ENCODE measurements around the gene ACAT1. TPM values are rescaled to one million over a fixed set of nuclear protein-coding genes. Genes with fewer than 3 reads are reported as not detected.
A peak's percentile ranks its signal among the peaks of the same experiment; 100 is the strongest.

Gene ACAT1
- total RNA-seq, 2 donors from 2014 or later: 51.5 to 130 TPM

DNA sequence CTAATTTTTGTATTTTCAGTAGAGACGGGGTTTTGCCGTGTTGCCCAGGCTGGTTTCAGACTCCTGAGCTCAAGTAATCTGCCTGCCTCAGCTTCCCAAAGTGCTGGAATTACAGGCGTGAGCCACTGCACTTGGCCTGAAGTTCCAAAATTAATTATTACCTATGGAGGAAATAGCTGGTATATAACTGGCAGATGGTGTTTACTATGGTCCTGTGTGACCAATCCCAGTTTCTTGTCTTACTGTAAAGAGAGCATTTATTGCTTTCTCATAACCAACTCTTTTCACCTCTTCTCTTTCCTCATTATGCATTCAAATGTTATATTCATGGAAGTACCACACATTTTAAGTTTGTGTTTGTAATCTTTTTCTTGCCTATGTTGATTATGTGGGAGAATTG, 24.2 kb upstream of the ACAT1 start:
- intact Hi-C loops (cut with DNase I): no loop called here
- Histone ChIP-seq H3K4me3 (no peak overlapping the region), H3K9me3 (no peaks in the 10 kb centered on the region), H3K4me1 (peaks cover 2% of the 10 kb centered on the region), H3K36me3 (no peaks in the 10 kb centered on the region), H3K27me3 (no peaks in the 10 kb centered on the region), H3K27ac (no peak overlapping the region), H3K9ac (ENCODE audit: low read depth in 2 of 2, low read length in 2 of 2) (no peak overlapping the region)
- DNase-seq: no peak
- TF ChIP-seq, protein P1, sequence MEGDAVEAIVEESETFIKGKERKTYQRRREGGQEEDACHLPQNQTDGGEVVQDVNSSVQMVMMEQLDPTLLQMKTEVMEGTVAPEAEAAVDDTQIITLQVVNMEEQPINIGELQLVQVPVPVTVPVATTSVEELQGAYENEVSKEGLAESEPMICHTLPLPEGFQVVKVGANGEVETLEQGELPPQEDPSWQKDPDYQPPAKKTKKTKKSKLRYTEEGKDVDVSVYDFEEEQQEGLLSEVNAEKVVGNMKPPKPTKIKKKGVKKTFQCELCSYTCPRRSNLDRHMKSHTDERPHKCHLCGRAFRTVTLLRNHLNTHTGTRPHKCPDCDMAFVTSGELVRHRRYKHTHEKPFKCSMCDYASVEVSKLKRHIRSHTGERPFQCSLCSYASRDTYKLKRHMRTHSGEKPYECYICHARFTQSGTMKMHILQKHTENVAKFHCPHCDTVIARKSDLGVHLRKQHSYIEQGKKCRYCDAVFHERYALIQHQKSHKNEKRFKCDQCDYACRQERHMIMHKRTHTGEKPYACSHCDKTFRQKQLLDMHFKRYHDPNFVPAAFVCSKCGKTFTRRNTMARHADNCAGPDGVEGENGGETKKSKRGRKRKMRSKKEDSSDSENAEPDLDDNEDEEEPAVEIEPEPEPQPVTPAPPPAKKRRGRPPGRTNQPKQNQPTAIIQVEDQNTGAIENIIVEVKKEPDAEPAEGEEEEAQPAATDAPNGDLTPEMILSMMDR (IDR thresholded peaks at IDR 0.05): no peak

DNA sequence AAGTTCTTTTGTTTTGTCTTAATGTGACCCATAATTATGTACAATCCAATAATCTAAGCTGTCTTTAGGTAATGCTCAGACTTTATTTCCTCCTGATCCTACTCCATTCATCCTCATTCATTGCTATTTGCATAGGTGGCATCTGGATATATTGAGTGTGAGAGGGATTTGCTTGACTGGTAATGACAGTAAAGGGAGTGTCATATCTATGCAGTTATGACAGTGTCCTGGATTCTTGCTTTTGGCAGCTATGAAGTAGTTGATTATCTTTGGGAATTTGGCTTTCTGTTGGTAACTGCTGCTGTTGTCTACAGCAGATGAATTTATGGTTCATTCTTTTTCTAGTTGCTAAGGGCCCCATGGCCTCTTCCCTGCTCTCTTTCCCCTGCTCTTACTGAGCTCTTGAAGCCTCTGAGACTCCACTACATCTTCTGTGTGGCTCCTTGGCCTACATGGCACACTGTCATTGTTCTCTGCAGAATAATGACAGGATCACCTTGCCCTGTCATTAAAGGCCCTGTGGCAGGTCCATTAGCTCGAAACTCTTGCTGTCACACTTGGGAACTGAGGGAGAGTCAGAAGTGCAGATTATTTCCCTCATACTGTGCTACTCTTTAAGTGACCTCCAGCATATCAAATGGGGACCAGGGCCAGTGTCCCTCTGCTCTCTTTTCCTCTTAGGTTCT, 20.1 kb upstream of the ACAT1 start:
- no peaks in the 10 kb centered on the region for H3K4me1 ChIP-seq
- no peaks in the 10 kb centered on the region for H3K36me3 ChIP-seq
- TF ChIP-seq, protein P1 (IDR thresholded peaks at IDR 0.05): no peak
- H3K9ac ChIP-seq (ENCODE audit: low read depth in 2 of 2, low read length in 2 of 2): no peak overlapping the region
- H3K27ac ChIP-seq: no peak overlapping the region
- intact Hi-C loops (cut with DNase I): no loop called here
- H3K4me3 ChIP-seq: no peak overlapping the region
- no peak for DNase-seq
- no peaks in the 10 kb centered on the region for H3K27me3 ChIP-seq
- no peaks in the 10 kb centered on the region for H3K9me3 ChIP-seq

DNA sequence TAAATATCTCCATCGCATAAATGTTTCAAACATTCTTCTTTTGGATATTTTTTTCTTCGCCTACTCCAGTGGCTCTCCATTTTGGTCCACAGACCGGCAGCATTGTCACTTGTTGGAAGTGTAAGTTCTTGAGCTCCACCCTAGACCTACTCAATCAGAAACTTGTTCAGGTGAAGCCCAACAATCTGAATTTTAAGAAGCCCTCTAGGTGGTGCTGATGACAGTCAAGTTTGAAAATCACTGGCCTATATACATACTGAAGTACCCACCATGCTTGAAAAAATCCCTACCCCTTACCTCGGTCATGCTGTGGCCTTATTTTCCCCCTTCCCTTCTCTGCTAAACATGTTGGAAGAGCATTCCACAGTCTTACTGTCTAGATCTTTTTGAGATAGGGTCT, 10.2 kb upstream of the ACAT1 start:
- H3K9me3 ChIP-seq: no peaks in the 10 kb centered on the region
- intact Hi-C loops (cut with DNase I): loop anchor here (10.0 kb wide), 1 partner anchor 544 kb away; no protein-coding TSS in a partner anchor
- no peaks in the 10 kb centered on the region for H3K4me1 ChIP-seq
- no peaks in the 10 kb centered on the region for H3K27me3 ChIP-seq
- TF ChIP-seq, protein P1 (IDR thresholded peaks at IDR 0.05): no peak
- no peak overlapping the region for H3K9ac ChIP-seq (ENCODE audit: low read depth in 2 of 2, low read length in 2 of 2)
- no peak overlapping the region for H3K27ac ChIP-seq
- no peak overlapping the region for H3K4me3 ChIP-seq
- DNase-seq: no peak
- no peaks in the 10 kb centered on the region for H3K36me3 ChIP-seq

DNA sequence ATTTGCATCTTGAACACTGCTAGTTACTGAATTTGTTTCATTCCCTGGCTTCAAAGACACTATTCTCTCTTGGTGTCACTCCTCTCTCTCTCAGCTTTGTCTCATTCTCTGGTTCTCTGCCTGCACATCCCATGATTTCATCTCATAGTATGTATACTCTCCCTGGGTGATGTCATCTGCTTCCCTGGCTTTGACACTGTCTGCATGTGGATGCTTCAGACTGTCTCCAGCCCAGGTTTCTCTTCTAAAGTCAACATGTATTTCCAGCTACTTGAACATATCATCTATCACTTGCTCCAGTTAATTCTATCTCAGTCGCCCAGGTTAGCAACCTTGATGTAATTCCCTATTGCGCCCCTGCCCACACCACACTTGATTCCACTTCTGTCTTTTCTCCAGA, 9.3 kb upstream of the ACAT1 start:
- Histone ChIP-seq H3K9me3 (no peaks in the 10 kb centered on the region), H3K27ac (no peak overlapping the region), H3K4me3 (no peak overlapping the region), H3K27me3 (no peaks in the 10 kb centered on the region), H3K9ac (ENCODE audit: low read depth in 2 of 2, low read length in 2 of 2) (no peak overlapping the region), H3K36me3 (no peaks in the 10 kb centered on the region), H3K4me1 (no peaks in the 10 kb centered on the region)
- intact Hi-C loops (cut with DNase I): loop anchor here (10.0 kb wide), 1 partner anchor 543 kb away; no protein-coding TSS in a partner anchor
- no peak for DNase-seq
- TF ChIP-seq, protein P1 (IDR thresholded peaks at IDR 0.05): no peak

DNA sequence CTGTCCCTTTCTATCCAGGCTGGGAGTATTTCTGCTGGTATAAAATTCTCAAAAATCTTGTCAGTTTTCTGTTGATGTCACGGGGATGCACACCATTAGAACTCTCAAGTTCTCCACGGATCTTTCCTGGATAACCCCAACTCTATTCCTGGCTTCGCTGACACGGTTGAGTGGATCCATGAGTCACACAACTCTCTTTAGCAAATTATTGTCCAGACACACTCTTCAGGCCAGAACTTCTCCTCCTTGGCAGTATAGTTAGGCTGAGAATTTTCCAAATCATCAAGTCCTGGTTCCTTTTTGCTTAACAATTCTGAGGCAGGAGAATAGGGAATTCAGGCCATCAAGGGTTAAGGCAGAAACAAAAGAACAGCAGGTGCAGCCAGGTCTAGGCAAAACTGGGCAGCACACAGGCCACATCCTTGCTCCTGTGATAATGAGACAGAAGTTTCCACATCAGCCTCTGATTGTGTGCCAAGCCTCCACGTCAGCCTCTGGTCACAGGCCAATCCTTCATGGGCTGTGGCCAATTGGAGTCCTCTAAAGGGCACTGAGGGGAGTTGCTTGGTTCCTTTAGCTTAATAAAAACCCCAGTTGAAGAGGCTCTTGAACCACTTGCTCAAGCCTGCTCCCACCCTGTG, 5.7 kb upstream of the ACAT1 start:
- no peaks in the 10 kb centered on the region for H3K27me3 ChIP-seq
- intact Hi-C loops (cut with DNase I): loop anchor here (10.0 kb wide), 1 partner anchor 539 kb away; no protein-coding TSS in a partner anchor
- TF ChIP-seq, protein P1 (IDR thresholded peaks at IDR 0.05): no peak
- DNase-seq: peak; percentile 85
- peak overlapping the region; percentile 31 for H3K27ac ChIP-seq
- no peaks in the 10 kb centered on the region for H3K4me1 ChIP-seq
- H3K9ac ChIP-seq (ENCODE audit: low read depth in 2 of 2, low read length in 2 of 2): no peak overlapping the region
- H3K36me3 ChIP-seq: no peaks in the 10 kb centered on the region
- H3K9me3 ChIP-seq: no peaks in the 10 kb centered on the region
- H3K4me3 ChIP-seq: no peak overlapping the region

All from colonic mucosa (tissue), 4 donors.